NCI-H1930 (cell line): ENCODE results near the gene TAC4.

Experiments
- DNase-seq, 2 experiments: peaks; one replicate each; lab custom pipeline; 2025; lab: John Stamatoyannopoulos, UW

Gene TAC4

GRCh38 chr17:49848019-49848473 lies at the start of gene TAC4:
Gene TAC4, minus strand, starts transcription at chr17:49848069. Its CDS starts 52 bp downstream, at chr17:49848017.
- DNase-seq = no peak

GRCh38 chr17:49896860-49897259 lies 49.0 kb upstream of the TAC4 start:
- DNase-seq = no peak

- DNase-seq = no peak
Observed at GRCh38 chr17:49896222-49896621, 48.4 kb upstream of the TAC4 start.

- DNase-seq = no peak
Observed at GRCh38 chr17:49895812-49896211, 47.9 kb upstream of the TAC4 start.

GRCh38 chr17:49894761-49895160 lies 46.9 kb upstream of the TAC4 start:
- DNase-seq = no peak

- no peak for DNase-seq
Observed at GRCh38 chr17:49891694-49892389, 44.0 kb upstream of the TAC4 start.

- DNase-seq = no peak
Observed at GRCh38 chr17:49891271-49891670, 43.4 kb upstream of the TAC4 start.

GRCh38 chr17:49890852-49891251 lies 43.0 kb upstream of the TAC4 start:
- DNase-seq = no peak

- no peak for DNase-seq
Observed at GRCh38 chr17:49890077-49890821, 42.4 kb upstream of the TAC4 start.

GRCh38 chr17:49889500-49889899 lies 41.6 kb upstream of the TAC4 start:
- no peak for DNase-seq

- no peak for DNase-seq
Observed at GRCh38 chr17:49887744-49888360, 40.0 kb upstream of the TAC4 start.

- no peak for DNase-seq
Observed at GRCh38 chr17:49887086-49887743, 39.3 kb upstream of the TAC4 start.

- DNase-seq = no peak
Observed at GRCh38 chr17:49886036-49886435, 38.2 kb upstream of the TAC4 start.

- no peak for DNase-seq
Observed at GRCh38 chr17:49882434-49882833, 34.6 kb upstream of the TAC4 start.

- no peak for DNase-seq
Observed at GRCh38 chr17:49881054-49881402, 33.2 kb upstream of the TAC4 start.

GRCh38 chr17:49880291-49881053 lies 32.6 kb upstream of the TAC4 start:
- peak in 1 of 2 experiments; percentile 64 for DNase-seq

- DNase-seq = no peak
Observed at GRCh38 chr17:49878931-49879904, 31.3 kb upstream of the TAC4 start.

GRCh38 chr17:49875685-49876084 lies 27.8 kb upstream of the TAC4 start:
- no peak for DNase-seq

GRCh38 chr17:49874911-49875310 lies 27.0 kb upstream of the TAC4 start:
- DNase-seq = no peak

- no peak for DNase-seq
Observed at GRCh38 chr17:49873926-49874325, 26.1 kb upstream of the TAC4 start.

- DNase-seq = no peak
Observed at GRCh38 chr17:49873466-49873865, 25.6 kb upstream of the TAC4 start.
